ENCODE data around the gene EXOC6B.

Gene EXOC6B

DNA sequence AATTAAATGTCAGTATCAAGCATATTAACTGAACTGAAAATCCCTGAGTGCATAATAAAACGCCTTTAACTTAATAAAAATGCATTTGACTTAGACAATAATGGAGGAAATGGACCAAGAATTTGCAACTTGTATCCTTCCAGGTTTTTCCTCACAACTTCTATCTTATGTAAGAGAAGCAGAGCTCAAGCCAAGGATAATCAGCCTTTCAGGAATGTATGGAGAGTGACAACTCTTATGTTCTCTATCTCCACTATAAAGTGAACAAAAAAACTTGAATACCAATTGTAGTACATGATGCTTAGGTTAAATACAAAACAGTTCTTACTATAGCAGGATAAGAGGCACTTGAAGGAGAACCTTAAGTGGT is 613.4 kb downstream of the EXOC6B start:
- Mint-ChIP-seq H3K36me3 (ENCODE audit: low read depth) (no peaks in the 10 kb centered on the region), H3K27ac (peak overlapping the region in 1 of 3 experiments; percentile 18), H3K27me3 (ENCODE audit: low read depth) (no peaks in the 10 kb centered on the region), H3K9me3 (no peaks in the 10 kb centered on the region), H3K4me1 (peaks cover 13% of the 10 kb centered on the region), H3K4me3 (no peak overlapping the region)
- TF ChIP-seq, protein P1, sequence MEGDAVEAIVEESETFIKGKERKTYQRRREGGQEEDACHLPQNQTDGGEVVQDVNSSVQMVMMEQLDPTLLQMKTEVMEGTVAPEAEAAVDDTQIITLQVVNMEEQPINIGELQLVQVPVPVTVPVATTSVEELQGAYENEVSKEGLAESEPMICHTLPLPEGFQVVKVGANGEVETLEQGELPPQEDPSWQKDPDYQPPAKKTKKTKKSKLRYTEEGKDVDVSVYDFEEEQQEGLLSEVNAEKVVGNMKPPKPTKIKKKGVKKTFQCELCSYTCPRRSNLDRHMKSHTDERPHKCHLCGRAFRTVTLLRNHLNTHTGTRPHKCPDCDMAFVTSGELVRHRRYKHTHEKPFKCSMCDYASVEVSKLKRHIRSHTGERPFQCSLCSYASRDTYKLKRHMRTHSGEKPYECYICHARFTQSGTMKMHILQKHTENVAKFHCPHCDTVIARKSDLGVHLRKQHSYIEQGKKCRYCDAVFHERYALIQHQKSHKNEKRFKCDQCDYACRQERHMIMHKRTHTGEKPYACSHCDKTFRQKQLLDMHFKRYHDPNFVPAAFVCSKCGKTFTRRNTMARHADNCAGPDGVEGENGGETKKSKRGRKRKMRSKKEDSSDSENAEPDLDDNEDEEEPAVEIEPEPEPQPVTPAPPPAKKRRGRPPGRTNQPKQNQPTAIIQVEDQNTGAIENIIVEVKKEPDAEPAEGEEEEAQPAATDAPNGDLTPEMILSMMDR (IDR thresholded peaks at IDR 0.05; ENCODE audit: unreplicated experiment in 3 of 3): no peak

DNA sequence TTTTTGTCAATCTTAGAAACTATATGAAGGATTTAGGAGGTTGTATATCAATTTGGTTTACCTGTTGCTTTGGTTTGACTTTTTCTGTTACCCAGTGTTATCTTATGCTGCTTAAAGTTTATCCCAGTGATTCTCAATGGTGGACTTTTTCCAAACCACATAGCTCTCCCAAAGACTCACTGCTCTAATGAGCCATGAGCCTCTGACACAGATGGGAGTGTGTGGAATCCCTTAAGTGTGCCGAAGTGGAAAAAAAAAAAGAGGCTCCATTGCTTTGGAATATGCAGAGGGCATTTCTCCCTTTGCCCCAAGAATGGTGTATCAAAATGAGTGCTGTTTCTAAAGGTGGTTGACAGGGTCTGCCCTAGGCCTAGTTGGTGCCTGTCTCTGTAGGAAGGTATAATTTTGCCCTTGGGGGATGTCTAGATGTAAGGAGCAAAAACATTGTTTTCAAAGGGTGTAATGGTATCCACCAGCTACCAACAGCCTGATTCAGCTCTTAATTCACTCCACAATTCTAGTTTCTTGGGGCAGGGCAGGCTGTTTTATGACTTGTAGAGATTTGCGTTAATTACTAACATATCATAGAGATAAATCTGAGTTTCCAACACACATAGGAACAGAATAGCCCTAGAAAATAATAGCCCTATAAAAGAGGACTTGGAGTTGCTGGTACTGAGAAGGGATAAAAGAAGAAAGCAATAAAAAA is 613.9 kb downstream of the EXOC6B start:
- TF ChIP-seq, protein P1 (IDR thresholded peaks at IDR 0.05; ENCODE audit: unreplicated experiment in 3 of 3): no peak
- H3K36me3 Mint-ChIP-seq (ENCODE audit: low read depth): no peaks in the 10 kb centered on the region

DNA sequence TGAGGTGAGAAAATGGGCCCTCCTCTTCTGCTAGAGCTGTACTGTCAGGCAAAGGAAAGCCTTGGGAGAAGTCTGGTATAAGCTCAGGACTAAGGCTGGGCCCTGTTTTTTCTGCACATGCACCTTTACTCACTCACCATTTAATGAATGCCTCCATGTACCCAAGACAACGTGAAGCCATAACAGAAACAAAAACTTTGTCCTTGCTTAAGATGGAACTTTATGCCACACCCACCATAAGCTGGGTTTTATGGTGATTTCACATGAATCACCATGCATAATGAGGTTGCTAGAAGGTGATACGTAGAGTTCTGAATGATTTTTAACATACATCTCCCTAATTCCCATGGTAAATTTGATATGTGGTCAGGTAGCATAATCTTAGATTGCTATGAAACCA is 614.5 kb downstream of the EXOC6B start:
- H3K4me3 Mint-ChIP-seq: no peak overlapping the region

More for the DNA sequence above, 613.9 kb downstream of the EXOC6B start:
- Mint-ChIP-seq H3K4me1 (peaks cover 13% of the 10 kb centered on the region), H3K27ac (peak overlapping the region in 1 of 3 experiments; percentile 18), H3K9me3 (no peaks in the 10 kb centered on the region), H3K27me3 (ENCODE audit: low read depth) (no peaks in the 10 kb centered on the region), H3K4me3 (no peak overlapping the region)

DNA sequence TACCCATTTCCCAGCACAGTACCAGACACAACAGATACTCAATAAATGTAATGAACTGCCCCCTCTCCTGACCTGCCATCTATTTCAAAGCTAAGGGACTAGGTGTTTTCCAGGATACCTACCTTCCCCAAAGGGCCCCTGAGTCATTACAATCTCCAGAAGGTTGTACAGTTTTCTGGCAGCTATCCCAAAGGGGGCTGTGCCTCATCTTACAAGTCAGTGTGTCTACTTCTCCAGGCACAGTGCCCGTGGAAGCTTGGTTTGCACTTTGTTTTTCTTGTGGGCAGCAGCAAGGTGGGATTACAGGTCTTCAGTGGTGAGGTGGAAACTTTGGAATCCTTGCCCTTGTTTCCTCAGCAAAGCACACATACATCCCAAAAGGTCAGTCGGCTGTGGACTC is 615.4 kb downstream of the EXOC6B start:
- peaks cover 23% of the 10 kb centered on the region for H3K4me1 Mint-ChIP-seq
- no peaks in the 10 kb centered on the region for H3K9me3 Mint-ChIP-seq
- no peaks in the 10 kb centered on the region for H3K27me3 Mint-ChIP-seq (ENCODE audit: low read depth)
- no peak overlapping the region for H3K4me3 Mint-ChIP-seq
- H3K27ac Mint-ChIP-seq: no peak overlapping the region
- no peaks in the 10 kb centered on the region for H3K36me3 Mint-ChIP-seq (ENCODE audit: low read depth)
- TF ChIP-seq, protein P1 (IDR thresholded peaks at IDR 0.05; ENCODE audit: unreplicated experiment in 3 of 3): no peak

More for the DNA sequence above, 614.5 kb downstream of the EXOC6B start:
- Mint-ChIP-seq H3K27ac (no peak overlapping the region), H3K9me3 (no peaks in the 10 kb centered on the region), H3K27me3 (ENCODE audit: low read depth) (no peaks in the 10 kb centered on the region), H3K4me1 (peaks cover 14% of the 10 kb centered on the region), H3K36me3 (ENCODE audit: low read depth) (no peaks in the 10 kb centered on the region)
- TF ChIP-seq, protein P1 (IDR thresholded peaks at IDR 0.05; ENCODE audit: unreplicated experiment in 3 of 3): no peak

DNA sequence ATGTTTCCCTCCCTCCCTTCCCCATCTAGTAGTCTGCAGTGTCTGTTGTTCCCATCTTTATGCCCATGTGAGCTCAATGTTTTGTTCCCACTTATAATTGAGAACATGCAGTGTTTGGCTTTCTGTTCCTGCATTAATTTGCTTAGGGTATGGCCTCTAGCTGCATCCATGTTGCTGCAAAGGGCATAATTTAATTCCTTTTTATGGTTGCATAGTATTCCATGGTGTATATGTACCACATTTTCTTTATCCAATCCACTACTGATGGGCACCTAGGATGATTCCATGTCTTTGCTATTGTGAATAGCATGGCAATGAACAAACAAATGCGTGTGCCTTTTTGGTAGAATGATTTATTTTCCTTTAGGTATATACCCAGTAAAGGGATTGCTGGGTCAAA is 617.6 kb downstream of the EXOC6B start:
- TF ChIP-seq, protein P1 (IDR thresholded peaks at IDR 0.05; ENCODE audit: unreplicated experiment in 3 of 3): no peak
- Mint-ChIP-seq H3K27ac (no peak overlapping the region), H3K4me1 (peaks cover 46% of the 10 kb centered on the region), H3K4me3 (no peak overlapping the region), H3K9me3 (no peaks in the 10 kb centered on the region), H3K36me3 (ENCODE audit: low read depth) (no peaks in the 10 kb centered on the region), H3K27me3 (ENCODE audit: low read depth) (no peaks in the 10 kb centered on the region)

DNA sequence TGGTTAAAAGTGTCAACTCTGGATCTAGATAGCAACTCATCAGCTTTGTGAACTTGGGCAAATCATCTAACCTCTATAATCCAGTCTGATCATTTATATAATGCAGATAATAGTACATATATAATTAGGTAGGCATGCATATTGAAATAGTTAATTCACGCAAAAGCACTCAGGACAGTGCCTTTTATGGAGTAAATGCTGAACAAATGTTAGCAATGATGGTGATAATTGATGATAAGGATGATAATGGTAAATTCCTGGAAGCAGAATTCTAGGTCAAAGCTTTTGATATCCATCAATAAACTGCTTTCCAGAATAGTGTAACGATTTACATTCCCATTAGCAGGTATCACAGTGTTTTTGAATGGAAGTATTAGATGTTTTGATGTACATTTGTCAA is 618.5 kb downstream of the EXOC6B start:
- H3K27me3 Mint-ChIP-seq (ENCODE audit: low read depth): no peaks in the 10 kb centered on the region
- H3K4me3 Mint-ChIP-seq: no peak overlapping the region
- H3K4me1 Mint-ChIP-seq: peaks cover 53% of the 10 kb centered on the region
- no peaks in the 10 kb centered on the region for H3K36me3 Mint-ChIP-seq (ENCODE audit: low read depth)
- TF ChIP-seq, protein P1 (IDR thresholded peaks at IDR 0.05; ENCODE audit: unreplicated experiment in 3 of 3): no peak
- no peaks in the 10 kb centered on the region for H3K9me3 Mint-ChIP-seq
- no peak overlapping the region for H3K27ac Mint-ChIP-seq
